Kidney (tissue), 14 donors: ENCODE measurements around the gene EIF2B2. TPM values are rescaled to one million over a fixed set of nuclear protein-coding genes. Genes with fewer than 3 reads are reported as not detected.

Experiments
- DNase-seq, 5 donors: peaks; one replicate each; pipeline ENCODE4 v3.0.0-alpha.2; 2013 to 2020
- FAIRE-seq: peaks from 2 replicates; lab custom pipeline; 2012; peaks lifted over from hg19 to GRCh38; lab: Jason Lieb, UNC
- H3K27ac ChIP-seq, 2 donors: one replicate each; pipeline ENCODE4 v1.7.0; 2013; ENCODE audit warnings: low read depth in 2 of 2, low read length in 2 of 2, inconsistent platforms in 1 of 2
- H3K27me3 ChIP-seq: one replicate; pipeline ENCODE4 v1.7.1; 2013; ENCODE audit warnings: low read length, inconsistent platforms; ENCODE audit not compliant: control insufficient read depth, insufficient read depth
- H3K36me3 ChIP-seq, 3 donors: one replicate each; pipeline versions ENCODE4 v1.7.0 to v1.7.1; 2013; ENCODE audit warnings: low read length in 3 of 3, control low read depth in 1 of 3, inconsistent platforms in 1 of 3; ENCODE audit not compliant: insufficient read depth in 3 of 3, control insufficient read depth in 2 of 3
- H3K4me1 ChIP-seq, 3 donors: one replicate each; pipeline versions ENCODE4 v1.7.0 to v1.7.1; 2013; ENCODE audit warnings: low read length in 3 of 3, inconsistent platforms in 1 of 3, low read depth in 1 of 3; ENCODE audit not compliant: control insufficient read depth in 2 of 3, insufficient read depth in 2 of 3
- H3K4me3 ChIP-seq, 3 donors: one replicate each; pipeline versions ENCODE4 v1.7.0 to v1.8.1; 2013; ENCODE audit warnings: low read length in 3 of 3, control low read depth in 1 of 3, inconsistent platforms in 1 of 3
- H3K9ac ChIP-seq, 3 donors: one replicate each; pipeline versions ENCODE4 v1.7.0 to v1.7.1; 2013; ENCODE audit warnings: low read length in 3 of 3, control low read depth in 1 of 3, inconsistent platforms in 1 of 3
- H3K9me3 ChIP-seq, 3 donors: one replicate each; pipeline versions ENCODE4 v1.7.0 to v1.7.1; 2013; ENCODE audit warnings: low read length in 3 of 3, control low read depth in 1 of 3, inconsistent platforms in 1 of 3; ENCODE audit not compliant: control insufficient read depth in 2 of 3, insufficient read depth in 1 of 3
- intact Hi-C: fragments of 100-400 bp; cut with DNase I; formaldehyde crosslinking; loops from one replicate; pipeline ENCODE4 v1.11.1; 2022
- polyA plus RNA-seq: library from polyadenylated mRNA; stranded (reverse); fragments of 350-450 nt; fragmentation: Illumina TruSeq; extraction: RNeasy Lipid Tissue Mini Kit (QIAGEN cat#74804); gene quantifications from one replicate; pipeline ENCODE4 v1.2.3, GENCODE V29; 2014; ENCODE audit warnings: low read depth, low replicate concordance; ENCODE audit not compliant: insufficient read depth
- total RNA-seq: library from RNA; stranded (reverse); fragmentation: NEBNext Ultra II Directional; extraction: Animal tissue kit (Norgen Biotek cat#: 25700); gene quantifications from one replicate; pipeline ENCODE4 v1.2.1, GENCODE V29; 2021
- TF ChIP-seq, protein P1 (sequence below): IDR thresholded peaks from 3 replicates; pipeline ENCODE4 v1.5.1; 2012; ENCODE audit warnings: mild to moderate bottlenecking, moderate library complexity, borderline replicate concordance; ENCODE audit not compliant: insufficient read depth; ENCODE audit errors: extremely low read depth
- donor health status: control.
- donor health status: control.
- donor health status: control.
- donor health status: control.
- donor health status: control.
- donor health status: DM: yes; HTN: yes; CAD: no.
- donor health status: Normal renal cell carcinoma (clear cell type).

Gene EIF2B2
- total and polyA plus RNA-seq, 2 donors from 2014 or later, result 44.0 to 60.6 TPM

DNA sequence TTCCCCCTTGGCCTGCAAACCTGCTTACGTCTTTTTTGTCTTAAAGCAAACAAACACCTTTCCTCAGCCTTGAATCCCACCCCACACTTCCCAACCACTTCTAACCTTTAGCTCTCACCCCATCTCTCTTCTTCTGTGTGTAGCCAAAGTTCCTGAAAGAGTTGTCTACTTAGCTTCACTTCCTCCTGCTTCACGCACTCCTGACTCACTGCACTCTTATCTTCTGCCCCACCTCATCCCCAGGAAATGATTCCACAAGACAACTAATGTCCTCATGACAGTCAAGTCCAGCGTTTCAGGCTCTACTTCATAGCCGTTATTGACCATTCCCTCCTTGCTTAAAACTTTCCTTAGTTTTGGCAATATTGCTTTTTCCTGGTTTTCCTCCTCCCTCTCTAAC lies 22.4 kb downstream of the EIF2B2 start:
- Histone ChIP-seq H3K4me1 (no peaks in the 10 kb centered on the region), H3K27ac (no peak overlapping the region), H3K36me3 (peaks cover 3 to 34% (median 16%) of the 10 kb centered on the region in 3 donors), H3K9ac (no peak overlapping the region), H3K9me3 (no peaks in the 10 kb centered on the region), H3K27me3 (no peaks in the 10 kb centered on the region), H3K4me3 (no peak overlapping the region)
- DNase-seq (no peak), FAIRE-seq (no peak)
- intact Hi-C loops, result no loop called here
- TF ChIP-seq, protein P1, sequence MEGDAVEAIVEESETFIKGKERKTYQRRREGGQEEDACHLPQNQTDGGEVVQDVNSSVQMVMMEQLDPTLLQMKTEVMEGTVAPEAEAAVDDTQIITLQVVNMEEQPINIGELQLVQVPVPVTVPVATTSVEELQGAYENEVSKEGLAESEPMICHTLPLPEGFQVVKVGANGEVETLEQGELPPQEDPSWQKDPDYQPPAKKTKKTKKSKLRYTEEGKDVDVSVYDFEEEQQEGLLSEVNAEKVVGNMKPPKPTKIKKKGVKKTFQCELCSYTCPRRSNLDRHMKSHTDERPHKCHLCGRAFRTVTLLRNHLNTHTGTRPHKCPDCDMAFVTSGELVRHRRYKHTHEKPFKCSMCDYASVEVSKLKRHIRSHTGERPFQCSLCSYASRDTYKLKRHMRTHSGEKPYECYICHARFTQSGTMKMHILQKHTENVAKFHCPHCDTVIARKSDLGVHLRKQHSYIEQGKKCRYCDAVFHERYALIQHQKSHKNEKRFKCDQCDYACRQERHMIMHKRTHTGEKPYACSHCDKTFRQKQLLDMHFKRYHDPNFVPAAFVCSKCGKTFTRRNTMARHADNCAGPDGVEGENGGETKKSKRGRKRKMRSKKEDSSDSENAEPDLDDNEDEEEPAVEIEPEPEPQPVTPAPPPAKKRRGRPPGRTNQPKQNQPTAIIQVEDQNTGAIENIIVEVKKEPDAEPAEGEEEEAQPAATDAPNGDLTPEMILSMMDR, result no peak

DNA sequence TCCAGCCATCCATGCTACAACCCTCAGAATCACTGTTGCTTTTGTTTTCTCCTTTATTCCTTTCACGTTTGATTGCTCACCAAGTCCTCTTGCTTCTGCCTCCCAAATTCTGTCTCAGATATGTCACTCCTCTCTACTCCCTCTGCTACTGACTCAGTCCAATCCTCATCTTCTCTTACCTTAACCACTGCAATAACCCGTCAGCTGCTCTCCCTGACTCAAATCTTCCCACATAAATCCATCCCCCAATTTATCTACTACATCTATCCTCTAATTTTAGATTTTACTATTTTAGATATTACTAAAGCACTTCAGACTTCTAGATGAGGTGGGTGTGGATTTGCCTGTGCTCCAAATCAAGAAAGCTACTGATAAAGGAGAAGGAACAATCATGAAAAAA lies 23.2 kb downstream of the EIF2B2 start:
- no peaks in the 10 kb centered on the region for H3K27me3 ChIP-seq
- H3K36me3 ChIP-seq, result peaks cover 0 to 34% (median 18%) of the 10 kb centered on the region in 3 donors
- FAIRE-seq (no peak), DNase-seq (no peak)
- TF ChIP-seq, protein P1, result no peak
- H3K9ac ChIP-seq, result no peak overlapping the region
- H3K27ac ChIP-seq, result no peak overlapping the region
- no peak overlapping the region for H3K4me3 ChIP-seq
- no peaks in the 10 kb centered on the region for H3K9me3 ChIP-seq
- no peaks in the 10 kb centered on the region for H3K4me1 ChIP-seq
- intact Hi-C loops, result no loop called here

DNA sequence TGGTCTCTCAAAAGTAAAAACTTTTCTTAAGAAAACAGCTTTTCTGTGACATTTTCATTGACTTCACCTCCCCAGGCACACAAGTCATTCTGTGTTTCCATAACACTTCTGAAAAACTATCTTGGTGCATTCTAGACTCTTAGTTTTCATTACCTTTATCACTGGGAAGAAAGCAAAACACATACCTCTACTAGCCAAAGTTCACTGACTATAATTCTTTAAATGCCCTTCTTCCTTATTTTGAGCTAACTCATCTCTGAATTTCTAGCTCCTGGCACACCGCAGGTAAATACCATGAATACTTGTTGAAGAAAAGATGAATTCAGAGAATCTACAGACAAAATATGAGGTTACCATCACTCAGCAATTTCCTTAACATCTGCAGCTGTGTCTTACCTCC lies 27.4 kb downstream of the EIF2B2 start:
- intact Hi-C loops, result no loop called here
- FAIRE-seq, result no peak
- H3K36me3 ChIP-seq, result peaks cover 0 to 20% (median 13%) of the 10 kb centered on the region in 3 donors

GRCh38 chr14:75032939-75033338 lies 30.2 kb downstream of the EIF2B2 start:
- intact Hi-C loops, result no loop called here
- TF ChIP-seq, protein P1, result no peak
- no peak for FAIRE-seq

More for the DNA sequence above, 27.4 kb downstream of the EIF2B2 start:
- no peaks in the 10 kb centered on the region for H3K4me1 ChIP-seq
- no peaks in the 10 kb centered on the region for H3K27me3 ChIP-seq
- H3K27ac ChIP-seq, result no peak overlapping the region
- H3K4me3 ChIP-seq, result no peak overlapping the region
- no peaks in the 10 kb centered on the region for H3K9me3 ChIP-seq
- no peak for DNase-seq
- TF ChIP-seq, protein P1, result no peak
- H3K9ac ChIP-seq, result no peak overlapping the region

More at GRCh38 chr14:75032939-75033338, 30.2 kb downstream of the EIF2B2 start:
- Histone ChIP-seq H3K4me3 (no peak overlapping the region), H3K27ac (no peak overlapping the region), H3K9me3 (no peaks in the 10 kb centered on the region), H3K4me1 (no peaks in the 10 kb centered on the region), H3K36me3 (peaks cover 3 to 11% (median 11%) of the 10 kb centered on the region in 3 donors), H3K27me3 (no peaks in the 10 kb centered on the region), H3K9ac (no peak overlapping the region)
- no peak for DNase-seq
